GM12872 (cell line): ENCODE measurements around the gene SCP2.

Experiments used
- TF ChIP-seq, protein P1 (sequence below): IDR thresholded peaks from 3 replicates; pipeline ENCODE4 v1.5.1; 2011; ENCODE audit warnings: low read depth, mild to moderate bottlenecking, low read length, moderate library complexity; ENCODE audit not compliant: insufficient read depth

Gene SCP2

DNA sequence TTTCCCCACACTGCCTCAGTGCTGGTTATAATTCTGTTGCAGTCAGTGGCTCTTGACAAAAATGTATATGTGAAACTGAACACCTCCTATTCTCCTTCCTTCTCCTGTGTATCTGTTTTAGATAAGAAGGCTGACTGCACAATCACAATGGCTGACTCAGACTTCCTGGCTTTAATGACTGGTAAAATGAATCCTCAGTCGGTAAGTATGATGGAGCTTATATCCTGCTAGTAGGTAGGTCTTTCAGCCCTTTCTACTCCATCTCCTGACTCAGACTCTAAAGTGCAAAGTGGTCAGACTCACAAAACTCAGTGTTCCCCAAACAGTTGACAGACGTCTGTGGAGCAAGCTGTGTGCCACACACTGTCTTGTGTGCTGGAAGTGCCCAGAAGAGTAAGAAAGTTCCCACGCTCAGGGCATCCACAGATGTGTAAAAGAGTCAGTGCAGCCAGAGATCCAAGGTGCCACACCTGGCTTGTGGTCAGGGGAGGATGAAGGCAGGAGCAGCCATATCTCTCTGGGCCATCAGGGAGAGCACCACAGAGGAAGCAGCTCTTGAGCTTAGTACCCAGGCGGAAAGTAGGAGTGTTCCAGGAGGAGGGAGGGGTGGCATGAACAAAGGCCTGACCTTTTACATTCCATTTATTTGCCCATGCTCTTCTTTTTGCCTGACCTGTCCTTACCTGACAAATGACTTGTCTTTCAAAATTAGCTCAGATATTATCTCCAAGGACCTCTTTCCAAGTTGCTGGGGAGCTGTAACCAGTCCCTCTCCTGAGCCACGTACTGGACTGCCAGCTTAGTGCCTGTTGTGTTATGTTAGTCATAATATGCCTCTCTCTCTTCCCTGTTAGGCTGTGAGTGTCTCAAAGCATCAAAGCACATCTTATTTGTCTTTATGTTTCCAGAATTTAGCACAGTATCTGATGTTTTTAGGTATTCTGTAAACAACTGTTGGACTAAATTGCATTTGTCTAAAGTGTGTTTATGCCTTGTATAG, 121.0 kb downstream of the SCP2 start:
- TF ChIP-seq, protein P1, sequence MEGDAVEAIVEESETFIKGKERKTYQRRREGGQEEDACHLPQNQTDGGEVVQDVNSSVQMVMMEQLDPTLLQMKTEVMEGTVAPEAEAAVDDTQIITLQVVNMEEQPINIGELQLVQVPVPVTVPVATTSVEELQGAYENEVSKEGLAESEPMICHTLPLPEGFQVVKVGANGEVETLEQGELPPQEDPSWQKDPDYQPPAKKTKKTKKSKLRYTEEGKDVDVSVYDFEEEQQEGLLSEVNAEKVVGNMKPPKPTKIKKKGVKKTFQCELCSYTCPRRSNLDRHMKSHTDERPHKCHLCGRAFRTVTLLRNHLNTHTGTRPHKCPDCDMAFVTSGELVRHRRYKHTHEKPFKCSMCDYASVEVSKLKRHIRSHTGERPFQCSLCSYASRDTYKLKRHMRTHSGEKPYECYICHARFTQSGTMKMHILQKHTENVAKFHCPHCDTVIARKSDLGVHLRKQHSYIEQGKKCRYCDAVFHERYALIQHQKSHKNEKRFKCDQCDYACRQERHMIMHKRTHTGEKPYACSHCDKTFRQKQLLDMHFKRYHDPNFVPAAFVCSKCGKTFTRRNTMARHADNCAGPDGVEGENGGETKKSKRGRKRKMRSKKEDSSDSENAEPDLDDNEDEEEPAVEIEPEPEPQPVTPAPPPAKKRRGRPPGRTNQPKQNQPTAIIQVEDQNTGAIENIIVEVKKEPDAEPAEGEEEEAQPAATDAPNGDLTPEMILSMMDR = no peak

DNA sequence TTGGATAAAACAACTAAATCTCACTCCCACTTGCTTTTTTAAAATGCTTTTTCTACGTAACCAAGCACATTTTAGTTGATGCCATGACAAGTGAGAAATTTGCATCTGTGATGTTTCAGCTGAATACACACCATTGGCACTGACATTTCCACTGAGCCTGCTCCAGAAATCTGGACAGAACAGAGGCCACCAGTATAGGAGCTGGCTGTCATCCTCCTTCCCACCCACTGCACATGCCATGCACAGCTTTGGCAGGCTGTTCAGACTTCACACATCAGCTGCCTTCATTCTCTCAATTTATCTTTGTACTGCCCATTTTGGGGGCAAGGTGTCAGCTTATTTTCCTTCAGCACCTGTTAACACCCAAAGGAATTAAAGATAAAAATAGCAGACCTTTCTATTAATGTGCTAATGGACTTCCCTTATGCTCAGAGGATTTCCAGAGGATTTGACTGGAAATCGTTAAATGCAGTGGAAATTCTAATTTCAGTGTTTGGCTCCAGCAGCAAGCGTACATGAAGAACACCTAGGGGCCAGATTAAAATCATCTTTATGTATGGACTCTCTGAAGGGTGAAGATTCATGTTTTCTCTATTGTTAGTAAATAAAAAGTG, 122.0 kb downstream of the SCP2 start:
- TF ChIP-seq, protein P1 = no peak

DNA sequence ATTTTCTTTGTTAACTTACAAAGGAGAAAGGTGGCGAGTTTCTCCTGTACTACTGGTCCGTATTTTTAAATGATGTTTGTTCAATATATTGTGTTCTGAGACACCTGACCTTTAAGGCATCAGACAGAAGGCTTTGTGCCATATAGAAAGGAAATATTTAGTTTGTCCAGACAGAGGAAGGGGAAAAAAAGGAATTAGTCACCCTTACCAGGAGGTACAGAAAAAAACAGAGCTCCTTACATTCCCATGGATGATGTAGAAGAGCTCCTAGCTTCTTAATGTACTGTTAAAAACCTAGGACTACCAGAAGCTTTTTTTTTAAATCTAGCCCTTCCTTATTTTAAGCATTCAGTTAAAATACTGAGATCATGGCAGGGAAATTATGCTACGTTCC, 122.5 kb downstream of the SCP2 start:
- TF ChIP-seq, protein P1 = no peak

DNA sequence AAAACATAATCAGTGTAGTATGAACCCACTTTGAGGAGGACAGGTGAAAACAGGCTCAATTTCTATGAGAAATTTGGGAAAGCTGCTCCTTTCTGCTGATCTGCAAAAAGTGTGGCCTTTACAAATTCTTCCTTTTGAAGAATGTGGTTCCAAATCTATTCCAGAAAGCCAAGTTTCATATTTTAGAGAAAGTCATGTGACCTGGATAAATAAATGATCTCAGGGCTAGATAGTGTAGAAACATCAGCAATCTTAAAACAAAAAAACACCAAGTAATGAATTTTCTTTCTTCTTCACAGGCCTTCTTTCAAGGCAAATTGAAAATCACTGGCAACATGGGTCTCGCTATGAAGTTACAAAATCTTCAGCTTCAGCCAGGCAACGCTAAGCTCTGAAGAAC, 123.2 kb downstream of the SCP2 start:
- TF ChIP-seq, protein P1 = no peak

DNA sequence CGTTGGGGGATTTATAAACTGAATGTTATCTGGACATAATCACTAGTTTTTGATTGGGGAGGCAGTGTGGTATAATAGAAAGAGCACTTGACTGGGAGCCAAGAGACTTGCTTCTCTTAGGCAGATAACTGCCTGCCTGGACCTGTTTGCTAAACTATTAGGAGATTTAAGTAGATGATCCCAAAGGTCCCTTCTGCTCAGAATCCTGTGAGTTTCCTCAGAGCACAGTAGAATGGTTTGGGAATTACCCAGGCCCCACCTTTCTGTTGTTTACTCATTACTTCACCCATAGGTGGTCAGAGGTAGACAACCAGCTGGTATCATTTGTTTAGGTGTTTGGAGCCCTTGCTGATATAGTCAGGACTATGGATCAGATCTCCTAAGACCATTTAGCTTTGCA, 124.6 kb downstream of the SCP2 start:
- TF ChIP-seq, protein P1 = no peak

DNA sequence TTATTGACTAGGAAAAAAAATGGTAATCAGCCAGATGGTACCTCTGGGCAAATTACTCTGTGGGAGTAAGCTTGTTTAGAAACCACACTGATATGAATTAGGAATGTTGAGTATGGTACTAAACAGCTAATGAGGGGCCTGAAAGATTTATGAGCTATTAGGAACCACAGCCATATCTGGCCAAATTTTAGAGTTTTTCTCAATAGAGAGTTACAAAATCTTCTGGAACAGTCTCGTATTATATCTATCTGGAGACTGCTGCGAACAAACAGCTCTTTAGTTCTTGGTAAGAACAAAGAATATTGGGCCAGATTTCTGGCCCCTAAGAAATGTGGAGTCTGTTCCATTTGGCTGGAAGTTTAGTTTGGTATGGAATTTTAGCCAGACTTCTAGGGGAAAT, 130.1 kb downstream of the SCP2 start:
- TF ChIP-seq, protein P1 = no peak

DNA sequence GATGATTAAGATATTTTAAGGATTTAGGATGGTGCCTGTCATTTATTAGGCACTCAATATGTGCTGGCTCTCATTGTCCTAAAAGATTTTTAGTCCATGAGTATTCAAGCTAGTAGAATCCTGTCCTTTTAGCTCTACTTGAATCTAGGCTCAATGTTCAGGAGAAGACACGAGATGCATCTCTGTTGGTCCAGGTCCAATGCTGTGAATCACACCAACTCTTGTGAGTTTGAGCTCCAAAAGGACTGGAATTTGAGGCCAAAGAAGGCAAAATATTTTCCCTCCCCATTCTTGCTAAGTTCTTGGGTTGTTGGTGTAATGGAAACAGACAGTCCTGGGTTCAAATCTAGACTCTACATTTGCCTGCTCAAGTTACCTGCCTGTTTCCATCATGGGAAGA, 133.5 kb downstream of the SCP2 start:
- TF ChIP-seq, protein P1 = no peak
